ENCODE results near the gene PRKCE. TPM values are rescaled to one million over a fixed set of nuclear protein-coding genes. Genes with fewer than 3 reads are reported as not detected.

The PRKCE gene
- total RNA-seq, 1 experiment from 2014 or later, result 14.0 TPM

DNA sequence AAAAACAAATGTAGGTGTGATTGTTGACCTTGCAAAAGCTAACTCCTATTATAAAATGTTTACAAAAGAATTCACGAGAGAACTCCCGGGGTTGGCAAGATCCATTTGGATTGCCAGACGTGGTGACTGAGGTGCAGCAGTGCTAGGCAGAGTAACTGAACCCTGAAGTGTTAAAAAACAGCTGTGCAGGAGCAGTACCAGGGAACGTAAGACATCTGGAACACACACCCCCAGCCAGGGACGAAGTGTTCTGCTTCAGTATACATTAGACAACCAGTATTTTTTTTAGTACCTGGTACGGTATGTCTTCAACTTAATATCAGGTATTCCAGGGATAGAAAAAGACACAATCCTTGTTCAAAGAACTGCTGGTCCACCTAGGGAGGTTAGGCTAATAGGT is 373.6 kb downstream of the PRKCE start:
- ChIA-PET CTCF (no interaction called here), POLR2A (no interaction called here)
- intact Hi-C loops (cut with micrococcal nuclease; ENCODE audit: unreplicated experiment), result no loop called here
- no peak for ATAC-seq
- no peaks in the 10 kb centered on the region for H3K9me3 ChIP-seq (ENCODE audit: control insufficient read depth, insufficient read depth, low read depth, low read length)
- no peak overlapping the region for H3K4me3 ChIP-seq (ENCODE audit: low read depth in 2 of 2, low read length in 2 of 2)
- in situ Hi-C loops (cut with HindIII; ENCODE audit: low pct_unique_long_range_greater_than_20kb, low sequenced_read_pairs), result no loop called here
- no peak for DNase-seq (ENCODE audit: low read depth, low spot score)
- TF ChIP-seq TCF7L2 (IDR thresholded peaks at IDR 0.05; ENCODE audit: low read depth, low read length) (no peak), CTCF (IDR thresholded peaks at IDR 0.05) (no peak), POLR2AphosphoS5 (IDR thresholded peaks at IDR 0.05; ENCODE audit: low read depth, low read length) (no peak), SIN3A (IDR thresholded peaks at IDR 0.05; ENCODE audit: borderline replicate concordance, insufficient read depth, low read depth, low read length) (no peak)
- TF ChIP-seq, protein P1, sequence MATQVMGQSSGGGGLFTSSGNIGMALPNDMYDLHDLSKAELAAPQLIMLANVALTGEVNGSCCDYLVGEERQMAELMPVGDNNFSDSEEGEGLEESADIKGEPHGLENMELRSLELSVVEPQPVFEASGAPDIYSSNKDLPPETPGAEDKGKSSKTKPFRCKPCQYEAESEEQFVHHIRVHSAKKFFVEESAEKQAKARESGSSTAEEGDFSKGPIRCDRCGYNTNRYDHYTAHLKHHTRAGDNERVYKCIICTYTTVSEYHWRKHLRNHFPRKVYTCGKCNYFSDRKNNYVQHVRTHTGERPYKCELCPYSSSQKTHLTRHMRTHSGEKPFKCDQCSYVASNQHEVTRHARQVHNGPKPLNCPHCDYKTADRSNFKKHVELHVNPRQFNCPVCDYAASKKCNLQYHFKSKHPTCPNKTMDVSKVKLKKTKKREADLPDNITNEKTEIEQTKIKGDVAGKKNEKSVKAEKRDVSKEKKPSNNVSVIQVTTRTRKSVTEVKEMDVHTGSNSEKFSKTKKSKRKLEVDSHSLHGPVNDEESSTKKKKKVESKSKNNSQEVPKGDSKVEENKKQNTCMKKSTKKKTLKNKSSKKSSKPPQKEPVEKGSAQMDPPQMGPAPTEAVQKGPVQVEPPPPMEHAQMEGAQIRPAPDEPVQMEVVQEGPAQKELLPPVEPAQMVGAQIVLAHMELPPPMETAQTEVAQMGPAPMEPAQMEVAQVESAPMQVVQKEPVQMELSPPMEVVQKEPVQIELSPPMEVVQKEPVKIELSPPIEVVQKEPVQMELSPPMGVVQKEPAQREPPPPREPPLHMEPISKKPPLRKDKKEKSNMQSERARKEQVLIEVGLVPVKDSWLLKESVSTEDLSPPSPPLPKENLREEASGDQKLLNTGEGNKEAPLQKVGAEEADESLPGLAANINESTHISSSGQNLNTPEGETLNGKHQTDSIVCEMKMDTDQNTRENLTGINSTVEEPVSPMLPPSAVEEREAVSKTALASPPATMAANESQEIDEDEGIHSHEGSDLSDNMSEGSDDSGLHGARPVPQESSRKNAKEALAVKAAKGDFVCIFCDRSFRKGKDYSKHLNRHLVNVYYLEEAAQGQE (IDR thresholded peaks at IDR 0.05; ENCODE audit: insufficient read depth in 1 of 2, low read depth in 2 of 2, low read length in 1 of 2), result no peak
- BruUV-seq (replicated peaks), result no TSS peak
- H3K36me3 ChIP-seq (ENCODE audit: control insufficient read depth, insufficient read depth, low read length), result no peaks in the 10 kb centered on the region
- H3K27ac ChIP-seq (ENCODE audit: low read length), result no peak overlapping the region
- H3K4me1 ChIP-seq (ENCODE audit: control insufficient read depth, insufficient read depth, low read length), result no peaks in the 10 kb centered on the region
- no peaks in the 10 kb centered on the region for H3K27me3 ChIP-seq (ENCODE audit: control insufficient read depth, insufficient read depth, low read length)

DNA sequence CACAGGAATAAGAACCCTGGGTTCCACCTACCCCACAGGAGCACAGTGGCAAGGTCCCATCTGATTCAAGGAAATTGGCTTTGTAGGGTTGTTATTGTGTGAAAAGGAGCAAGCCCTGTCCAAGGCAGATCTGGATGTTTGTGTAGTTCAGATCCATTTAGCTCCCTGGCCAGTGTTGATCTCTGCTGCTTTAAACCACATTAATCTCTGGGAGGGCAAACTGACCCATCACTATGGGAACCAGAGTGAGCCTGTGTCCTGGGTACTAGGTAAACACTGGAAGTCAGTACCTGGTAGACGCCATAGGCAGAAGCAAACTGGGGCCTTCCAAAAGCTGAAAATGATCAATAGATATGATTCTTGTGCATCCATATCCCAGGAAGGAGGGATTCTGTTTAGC is 374.2 kb downstream of the PRKCE start:
- BruUV-seq (replicated peaks), result no TSS peak
- ATAC-seq (no peak), DNase-seq (ENCODE audit: low read depth, low spot score) (no peak)
- Histone ChIP-seq H3K4me3 (ENCODE audit: low read depth in 2 of 2, low read length in 2 of 2) (no peak overlapping the region), H3K36me3 (ENCODE audit: control insufficient read depth, insufficient read depth, low read length) (no peaks in the 10 kb centered on the region), H3K9me3 (ENCODE audit: control insufficient read depth, insufficient read depth, low read depth, low read length) (no peaks in the 10 kb centered on the region), H3K27ac (ENCODE audit: low read length) (no peak overlapping the region), H3K27me3 (ENCODE audit: control insufficient read depth, insufficient read depth, low read length) (no peaks in the 10 kb centered on the region), H3K4me1 (ENCODE audit: control insufficient read depth, insufficient read depth, low read length) (no peaks in the 10 kb centered on the region)
- ChIA-PET CTCF (no interaction called here), POLR2A (no interaction called here)
- TF ChIP-seq CTCF (IDR thresholded peaks at IDR 0.05), result no peak
- TF ChIP-seq, protein P1 (IDR thresholded peaks at IDR 0.05; ENCODE audit: insufficient read depth in 1 of 2, low read depth in 2 of 2, low read length in 1 of 2), result no peak
- TF ChIP-seq SIN3A (IDR thresholded peaks at IDR 0.05; ENCODE audit: borderline replicate concordance, insufficient read depth, low read depth, low read length), result no peak
- no peak for TF ChIP-seq POLR2AphosphoS5 (IDR thresholded peaks at IDR 0.05; ENCODE audit: low read depth, low read length)
- TF ChIP-seq TCF7L2 (IDR thresholded peaks at IDR 0.05; ENCODE audit: low read depth, low read length), result no peak
- in situ Hi-C loops (cut with HindIII; ENCODE audit: low pct_unique_long_range_greater_than_20kb, low sequenced_read_pairs), result no loop called here
- intact Hi-C loops (cut with micrococcal nuclease; ENCODE audit: unreplicated experiment), result no loop called here
